ENCODE measurements around the gene KCNJ10.

KCNJ10 gene

GRCh38 chr1:159980076-159980475, 89.9 kb downstream of the KCNJ10 start:
- no peak for TF ChIP-seq CTCF (IDR thresholded peaks at IDR 0.05; ENCODE audit: low read depth, low read length, missing control alignments)
- Histone ChIP-seq H3K27me3 (replicated peaks) (peaks cover 13% of the 10 kb centered on the region), H3K4me3 (ENCODE audit: low read depth, low read length) (no peak overlapping the region), H3K27ac (no peak overlapping the region), H3K36me3 (replicated peaks) (no peaks in the 10 kb centered on the region)
- DNase-seq: no peak
- in situ Hi-C loops (cut with HindIII; ENCODE audit: low pct_ligation_motif_present, low sequenced_read_pairs): no loop called here

GRCh38 chr1:159979257-159979656, 90.7 kb downstream of the KCNJ10 start:
- no peaks in the 10 kb centered on the region for H3K36me3 ChIP-seq (replicated peaks)
- in situ Hi-C loops (cut with HindIII; ENCODE audit: low pct_ligation_motif_present, low sequenced_read_pairs): no loop called here
- peaks cover 13% of the 10 kb centered on the region for H3K27me3 ChIP-seq (replicated peaks)
- no peak overlapping the region for H3K4me3 ChIP-seq (ENCODE audit: low read depth, low read length)
- no peak overlapping the region for H3K27ac ChIP-seq
- no peak for TF ChIP-seq CTCF (IDR thresholded peaks at IDR 0.05; ENCODE audit: low read depth, low read length, missing control alignments)
- DNase-seq: no peak

- no peak overlapping the region for H3K4me3 ChIP-seq (ENCODE audit: low read depth, low read length)
- TF ChIP-seq CTCF (IDR thresholded peaks at IDR 0.05; ENCODE audit: low read depth, low read length, missing control alignments): no peak
- H3K27ac ChIP-seq: no peak overlapping the region
- DNase-seq: no peak
- H3K36me3 ChIP-seq (replicated peaks): no peaks in the 10 kb centered on the region
- in situ Hi-C loops (cut with HindIII; ENCODE audit: low pct_ligation_motif_present, low sequenced_read_pairs): no loop called here
- peaks cover 12% of the 10 kb centered on the region for H3K27me3 ChIP-seq (replicated peaks)
Measured at GRCh38 chr1:159978107-159978398, 91.9 kb downstream of the KCNJ10 start.

GRCh38 chr1:159977364-159978106, 92.4 kb downstream of the KCNJ10 start:
- Histone ChIP-seq H3K27ac (no peak overlapping the region), H3K27me3 (replicated peaks) (peaks cover 12% of the 10 kb centered on the region), H3K4me3 (ENCODE audit: low read depth, low read length) (no peak overlapping the region), H3K36me3 (replicated peaks) (no peaks in the 10 kb centered on the region)
- in situ Hi-C loops (cut with HindIII; ENCODE audit: low pct_ligation_motif_present, low sequenced_read_pairs): no loop called here
- no peak for TF ChIP-seq CTCF (IDR thresholded peaks at IDR 0.05; ENCODE audit: low read depth, low read length, missing control alignments)
- no peak for DNase-seq

GRCh38 chr1:159974350-159974965, 95.5 kb downstream of the KCNJ10 start:
- no peak overlapping the region for H3K27ac ChIP-seq
- DNase-seq: no peak
- H3K36me3 ChIP-seq (replicated peaks): no peaks in the 10 kb centered on the region
- no peak for TF ChIP-seq CTCF (IDR thresholded peaks at IDR 0.05; ENCODE audit: low read depth, low read length, missing control alignments)
- in situ Hi-C loops (cut with HindIII; ENCODE audit: low pct_ligation_motif_present, low sequenced_read_pairs): no loop called here
- H3K27me3 ChIP-seq (replicated peaks): peaks cover 12% of the 10 kb centered on the region
- no peak overlapping the region for H3K4me3 ChIP-seq (ENCODE audit: low read depth, low read length)
